ENCODE measurements around the gene EIF5.

EIF5 gene

DNA sequence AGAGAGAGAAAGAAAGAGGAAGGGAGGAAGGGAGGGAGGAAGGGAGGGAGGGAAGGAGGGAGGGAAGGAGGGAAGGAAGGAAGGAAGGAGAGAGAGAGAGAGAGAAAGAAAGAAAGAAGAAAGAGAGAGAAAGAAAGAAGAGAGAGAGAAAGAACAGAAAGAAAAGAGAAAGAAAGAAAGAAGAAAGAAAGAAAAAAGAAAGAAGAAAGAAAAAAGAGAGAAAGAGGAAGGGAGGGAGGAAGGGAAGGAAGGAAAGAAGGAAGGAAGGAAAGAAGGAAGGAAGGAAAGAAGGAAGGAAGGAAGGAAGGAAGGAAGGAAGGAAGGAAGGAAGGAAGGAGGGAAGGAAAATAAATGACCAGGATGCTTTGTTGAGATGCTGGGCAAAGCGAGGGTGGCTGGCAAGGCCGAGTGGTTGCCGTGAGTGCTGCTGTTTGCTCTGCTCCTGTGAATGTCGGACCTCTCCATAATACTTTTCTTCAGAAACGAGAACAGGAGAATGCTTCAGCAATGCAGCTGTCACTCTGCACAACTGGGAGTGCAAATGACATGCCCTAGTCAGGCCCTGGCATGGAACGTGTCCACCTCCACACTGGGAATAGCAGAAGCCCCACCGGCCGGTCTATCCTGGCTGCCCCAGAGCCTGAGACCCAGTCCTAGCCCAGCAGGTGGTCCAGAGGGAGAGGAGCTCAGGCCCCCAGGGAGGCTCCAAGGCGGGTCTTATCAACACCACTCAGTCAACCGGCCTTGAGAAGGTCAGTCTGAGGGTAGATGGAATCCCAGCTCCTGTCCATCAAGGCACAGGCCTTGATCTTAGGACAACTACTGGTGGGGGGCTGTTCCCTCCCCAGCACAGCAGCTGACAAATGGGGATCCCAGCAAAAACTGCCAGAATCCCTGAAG lies 25.1 kb upstream of the EIF5 start:
- no peaks in the 10 kb centered on the region for H3K4me1 ChIP-seq (ENCODE audit: control insufficient read depth, insufficient read depth, low read length)
- no peaks in the 10 kb centered on the region for H3K9me3 ChIP-seq (ENCODE audit: control insufficient read depth, insufficient read depth, low read depth, low read length)
- H3K4me3 ChIP-seq (ENCODE audit: low read depth, low read length): no peak overlapping the region
- CTCF ChIA-PET: no interaction called here
- POLR2A ChIA-PET: no interaction called here
- no peak overlapping the region for H3K27ac ChIP-seq (ENCODE audit: extremely low read depth, low read depth, low read length)
- no peak for TF ChIP-seq SETDB1 (IDR thresholded peaks at IDR 0.05; ENCODE audit: insufficient read length, low read length)
- peak; percentile 91 for TF ChIP-seq ZNF366 (tag by site-specific recombination; conservative IDR thresholded peaks at IDR 0.05)
- TF ChIP-seq ZNF175 (tag by site-specific recombination; IDR thresholded peaks at IDR 0.05): no peak
- H3K36me3 ChIP-seq (ENCODE audit: control insufficient read depth in 2 of 2, insufficient read depth in 1 of 2, low read length in 2 of 2): no peaks in the 10 kb centered on the region

GRCh38 chr14:103310576-103311095 lies 23.4 kb upstream of the EIF5 start:
- Histone ChIP-seq H3K4me1 (ENCODE audit: control insufficient read depth, insufficient read depth, low read length) (no peaks in the 10 kb centered on the region), H3K36me3 (ENCODE audit: control insufficient read depth in 2 of 2, insufficient read depth in 1 of 2, low read length in 2 of 2) (no peaks in the 10 kb centered on the region), H3K4me3 (ENCODE audit: low read depth, low read length) (no peak overlapping the region), H3K27ac (ENCODE audit: extremely low read depth, low read depth, low read length) (no peak overlapping the region), H3K9me3 (ENCODE audit: control insufficient read depth, insufficient read depth, low read depth, low read length) (no peaks in the 10 kb centered on the region)
- no peak for TF ChIP-seq ZNF621 (tag by site-specific recombination; IDR thresholded peaks at IDR 0.05)
- no peak for TF ChIP-seq ZEB2 (tag by site-specific recombination; IDR thresholded peaks at IDR 0.05)
- TF ChIP-seq ZNF792 (tag by site-specific recombination; IDR thresholded peaks at IDR 0.05): no peak
- no peak for TF ChIP-seq ZNF335 (tag by site-specific recombination; conservative IDR thresholded peaks at IDR 0.05)
- no peak for TF ChIP-seq ZNF266 (tag by site-specific recombination; IDR thresholded peaks at IDR 0.05; ENCODE audit: low read depth)
- no peak for TF ChIP-seq ZNF324 (tag by site-specific recombination; IDR thresholded peaks at IDR 0.05)
- ChIA-PET POLR2A (no interaction called here), CTCF (interaction anchor here (0.6 kb wide), 1 partner anchor 205 kb away, joined by 4 read pairs; no protein-coding TSS in a partner anchor)

GRCh38 chr14:103311171-103311997 lies 22.7 kb upstream of the EIF5 start:
- CTCF ChIA-PET: interaction anchor here (0.6 to 1.1 kb wide), 3 partner anchors 80 to 207 kb away, joined by 3 to 4 read pairs (median 4); no protein-coding TSS in a partner anchor
- Histone ChIP-seq H3K36me3 (ENCODE audit: control insufficient read depth in 2 of 2, insufficient read depth in 1 of 2, low read length in 2 of 2) (no peaks in the 10 kb centered on the region), H3K4me3 (ENCODE audit: low read depth, low read length) (no peak overlapping the region), H3K4me1 (ENCODE audit: control insufficient read depth, insufficient read depth, low read length) (no peaks in the 10 kb centered on the region), H3K9me3 (ENCODE audit: control insufficient read depth, insufficient read depth, low read depth, low read length) (no peaks in the 10 kb centered on the region), H3K27ac (ENCODE audit: extremely low read depth, low read depth, low read length) (no peak overlapping the region)
- POLR2A ChIA-PET: no interaction called here
- no peak for TF ChIP-seq REST (tag by site-specific recombination; IDR thresholded peaks at IDR 0.05)
- TF ChIP-seq, protein P1, sequence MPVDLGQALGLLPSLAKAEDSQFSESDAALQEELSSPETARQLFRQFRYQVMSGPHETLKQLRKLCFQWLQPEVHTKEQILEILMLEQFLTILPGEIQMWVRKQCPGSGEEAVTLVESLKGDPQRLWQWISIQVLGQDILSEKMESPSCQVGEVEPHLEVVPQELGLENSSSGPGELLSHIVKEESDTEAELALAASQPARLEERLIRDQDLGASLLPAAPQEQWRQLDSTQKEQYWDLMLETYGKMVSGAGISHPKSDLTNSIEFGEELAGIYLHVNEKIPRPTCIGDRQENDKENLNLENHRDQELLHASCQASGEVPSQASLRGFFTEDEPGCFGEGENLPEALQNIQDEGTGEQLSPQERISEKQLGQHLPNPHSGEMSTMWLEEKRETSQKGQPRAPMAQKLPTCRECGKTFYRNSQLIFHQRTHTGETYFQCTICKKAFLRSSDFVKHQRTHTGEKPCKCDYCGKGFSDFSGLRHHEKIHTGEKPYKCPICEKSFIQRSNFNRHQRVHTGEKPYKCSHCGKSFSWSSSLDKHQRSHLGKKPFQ (tag by site-specific recombination; IDR thresholded peaks at IDR 0.05): no peak
- no peak for TF ChIP-seq ZNF184 (tag by site-specific recombination; IDR thresholded peaks at IDR 0.05)
- no peak for TF ChIP-seq ZNF423 (tag by site-specific recombination; IDR thresholded peaks at IDR 0.05)
- TF ChIP-seq ZNF664 (tag by site-specific recombination; IDR thresholded peaks at IDR 0.05): no peak
- no peak for TF ChIP-seq ZNF596 (tag by site-specific recombination; IDR thresholded peaks at IDR 0.05)
